H9 (cell line): ENCODE results near the gene PDE8A. TPM values are rescaled to one million over a fixed set of nuclear protein-coding genes. Genes with fewer than 3 reads are reported as not detected.

ENCODE experiments used
- DNase-seq: peaks from one replicate; pipeline ENCODE4 v3.0.0-alpha.2; 2017
- H2AFZ ChIP-seq: one replicate; pipeline ENCODE4 v1.6.1; 2013; ENCODE audit warnings: mild to moderate bottlenecking, low read length, control low read depth, moderate library complexity
- H2AK5ac ChIP-seq: 2 replicates; pipeline ENCODE4 v1.6.1; 2013; ENCODE audit warnings: low read length, control low read depth, mixed read lengths; ENCODE audit not compliant: insufficient read length
- H2BK120ac ChIP-seq: one replicate; pipeline ENCODE4 v1.6.1; 2013; ENCODE audit warnings: low read depth, mild to moderate bottlenecking, low read length, control low read depth, inconsistent platforms; ENCODE audit not compliant: poor library complexity, severe bottlenecking
- H2BK12ac ChIP-seq: 2 replicates; pipeline ENCODE4 v1.6.1; 2013; ENCODE audit warnings: low read length, control low read depth, mixed read lengths, low read depth; ENCODE audit not compliant: insufficient read length
- H2BK15ac ChIP-seq: 2 replicates; pipeline ENCODE4 v1.6.1; 2013; ENCODE audit warnings: low read depth, low read length, control low read depth
- H2BK20ac ChIP-seq: one replicate; pipeline ENCODE4 v1.6.1; 2013; ENCODE audit warnings: low read depth, mild to moderate bottlenecking, low read length, control low read depth, inconsistent platforms; ENCODE audit not compliant: poor library complexity, severe bottlenecking
- H2BK5ac ChIP-seq: 2 replicates; pipeline ENCODE4 v1.6.1; 2013; ENCODE audit warnings: low read length, control low read depth, mixed read lengths; ENCODE audit not compliant: insufficient read length
- H3K14ac ChIP-seq: 2 replicates; pipeline ENCODE4 v1.6.1; 2013; ENCODE audit warnings: low read length, control low read depth; ENCODE audit not compliant: insufficient read depth
- H3K18ac ChIP-seq: 2 replicates; pipeline ENCODE4 v1.6.1; 2013; ENCODE audit warnings: low read depth, mild to moderate bottlenecking, mixed read lengths, low read length, control low read depth; ENCODE audit not compliant: insufficient read length
- H3K23ac ChIP-seq: 2 replicates; pipeline ENCODE4 v1.6.1; 2013; ENCODE audit warnings: low read length, control low read depth, mixed read lengths, low read depth; ENCODE audit not compliant: insufficient read length
- H3K23me2 ChIP-seq: 2 replicates; pipeline ENCODE4 v1.6.1; 2013; ENCODE audit warnings: low read depth, mild to moderate bottlenecking, mixed read lengths, low read length, control low read depth; ENCODE audit not compliant: insufficient read length, poor library complexity, severe bottlenecking
- H3K27ac ChIP-seq: 2 replicates; pipeline ENCODE4 v1.5.1; 2013; ENCODE audit warnings: low read length, control low read depth, mixed read lengths, low read depth; ENCODE audit not compliant: insufficient read length
- H3K27me3 ChIP-seq: 2 replicates; pipeline ENCODE4 v1.6.1; 2013; ENCODE audit warnings: low read length, control low read depth, inconsistent platforms; ENCODE audit not compliant: insufficient read depth
- H3K4ac ChIP-seq: 2 replicates; pipeline ENCODE4 v1.6.1; 2013; ENCODE audit warnings: low read depth, mild to moderate bottlenecking, control low read depth, inconsistent platforms, low read length, moderate library complexity
- H3K4me1 ChIP-seq: 2 replicates; pipeline ENCODE4 v1.6.1; 2013; ENCODE audit warnings: low read length, control low read depth, inconsistent platforms; ENCODE audit not compliant: insufficient read depth
- H3K4me2 ChIP-seq: 2 replicates; pipeline ENCODE4 v1.6.1; 2013; ENCODE audit warnings: low read length, control low read depth, mixed read lengths; ENCODE audit not compliant: insufficient read length, insufficient read depth
- H3K56ac ChIP-seq: 2 replicates; pipeline ENCODE4 v1.6.1; 2013; ENCODE audit warnings: low read depth, mild to moderate bottlenecking, mixed read lengths, low read length, control low read depth; ENCODE audit not compliant: insufficient read length
- H3K79me1 ChIP-seq: 2 replicates; pipeline ENCODE4 v1.6.1; 2013; ENCODE audit warnings: low read depth, mild to moderate bottlenecking, moderate library complexity, low read length, control low read depth, inconsistent platforms; ENCODE audit not compliant: insufficient read depth, poor library complexity, severe bottlenecking
- H3K79me2 ChIP-seq: 2 replicates; pipeline ENCODE4 v1.6.1; 2013; ENCODE audit warnings: low read length, control low read depth, inconsistent platforms; ENCODE audit not compliant: insufficient read depth
- H3K9ac ChIP-seq: 2 replicates; pipeline ENCODE4 v1.6.1; 2013; ENCODE audit warnings: low read length, control low read depth, mixed read lengths; ENCODE audit not compliant: insufficient read length; ENCODE audit errors: extremely low read depth
- H3K9me3 ChIP-seq: one replicate; pipeline ENCODE4 v1.6.1; 2013; ENCODE audit warnings: low read depth, low read length, inconsistent platforms; ENCODE audit not compliant: control insufficient read depth
- H3T11ph ChIP-seq: one replicate; pipeline ENCODE4 v1.6.1; 2013; ENCODE audit warnings: mild to moderate bottlenecking, low read length, control low read depth, inconsistent platforms
- H4K20me1 ChIP-seq: one replicate; pipeline ENCODE4 v1.6.1; 2013; ENCODE audit not compliant: control insufficient read depth, insufficient read length, insufficient read depth
- H4K5ac ChIP-seq: 2 replicates; pipeline ENCODE4 v1.6.1; 2013; ENCODE audit warnings: low read depth, mild to moderate bottlenecking, mixed read lengths, low read length, control low read depth; ENCODE audit not compliant: insufficient read length
- H4K8ac ChIP-seq: replicated peaks from 2 replicates; pipeline ENCODE4 v1.6.1; 2013; ENCODE audit warnings: low read length, control low read depth, mixed read lengths, low read depth; ENCODE audit not compliant: insufficient read length
- H4K91ac ChIP-seq: 2 replicates; pipeline ENCODE4 v1.6.1; 2013; ENCODE audit warnings: low read depth, mild to moderate bottlenecking, moderate library complexity, mixed read lengths, low read length, control low read depth; ENCODE audit not compliant: insufficient read length
- H3K27ac Mint-ChIP-seq, 3 experiments: 2 replicates in 2 of 3; 3 replicates in 1 of 3; pipeline ENCODE4 v1.8.0; 2020 to 2021; ENCODE audit warnings: mixed read lengths in 3 of 3, mild to moderate bottlenecking in 1 of 3, moderate library complexity in 1 of 3
- H3K27me3 Mint-ChIP-seq: 2 replicates; pipeline ENCODE4 v1.8.0; 2021; ENCODE audit warnings: low read depth, mild to moderate bottlenecking, moderate library complexity, mixed read lengths
- H3K36me3 Mint-ChIP-seq, 3 experiments: 2 replicates in 2 of 3; 3 replicates in 1 of 3; pipeline ENCODE4 v1.8.0; 2020 to 2021; ENCODE audit warnings: low read depth in 3 of 3, mixed read lengths in 3 of 3; ENCODE audit not compliant: insufficient read depth in 1 of 3
- H3K4me1 Mint-ChIP-seq, 2 experiments: 2 replicates each; pipeline ENCODE4 v1.8.0; 2020; ENCODE audit warnings: mixed read lengths in 2 of 2
- H3K4me3 Mint-ChIP-seq, 2 experiments: 2 replicates in 1 of 2; 3 replicates in 1 of 2; pipeline ENCODE4 v1.8.0; 2020 to 2021; ENCODE audit warnings: mild to moderate bottlenecking in 2 of 2, mixed read lengths in 2 of 2, moderate library complexity in 1 of 2
- H3K9me3 Mint-ChIP-seq, 2 experiments: 2 replicates in 1 of 2; 3 replicates in 1 of 2; pipeline ENCODE4 v1.8.0; 2020; ENCODE audit warnings: mild to moderate bottlenecking in 2 of 2, mixed read lengths in 2 of 2, moderate library complexity in 1 of 2
- CTCF ChIP-seq: fragments of 200-600 bp; sonication (generic); conservative IDR thresholded peaks from 3 replicates; pipeline ENCODE4 v1.8.0; 2021; ENCODE audit warnings: antibody characterized with exemption, mild to moderate bottlenecking
- whole genome bisulfite sequencing: extraction: QIAGEN DNeasy Blood & Tissue Kit; methylation state at CpG from one replicate; pipeline ENCODE4 v1.1.7; 2013; ENCODE audit warnings: missing lambda C conversion rate, low lambda C conversion rate, mixed read lengths; ENCODE audit not compliant: insufficient read length; ENCODE audit errors: extremely low coverage; 5-methylcytosine and 5-hydroxymethylcytosine counted together
- total RNA-seq: library from RNA; stranded (reverse); gene quantifications from 2 replicates; pipeline ENCODE4 v1.2.1, GENCODE V29; 2021

PDE8A gene
- total RNA-seq, 1 experiment from 2014 or later = 9.3 TPM

- H3K36me3 Mint-ChIP-seq = no peaks in the 10 kb centered on the region; a peak in 1 of 7 replicates
- no peak overlapping the region for H3K14ac ChIP-seq
Measured at GRCh38 chr15:85149465-85150129, 167.9 kb downstream of the PDE8A start.

More at GRCh38 chr15:85149465-85150129, 167.9 kb downstream of the PDE8A start:
- Histone ChIP-seq H3K18ac (no peak overlapping the region), H3K27me3 (no peaks in the 10 kb centered on the region), H2AK5ac (no peak overlapping the region), H2BK12ac (no peak overlapping the region), H4K5ac (no peak overlapping the region), H3K9me3 (no peaks in the 10 kb centered on the region), H3K27ac (no peak overlapping the region), H3K79me2 (no peaks in the 10 kb centered on the region), H3K9ac (no peak overlapping the region), H3K79me1 (no peaks in the 10 kb centered on the region), H3K4me1 (no peaks in the 10 kb centered on the region; the same call in 1 of the 2 replicates), H3K23ac (no peak overlapping the region), H3K23me2 (no peaks in the 10 kb centered on the region), H2AFZ (no peak overlapping the region), H4K91ac (no peak overlapping the region), H2BK5ac (no peak overlapping the region), H3T11ph (no peak overlapping the region), H2BK15ac (no peak overlapping the region), H3K4ac (no peak overlapping the region), H3K56ac (no peak overlapping the region), H4K20me1 (no peaks in the 10 kb centered on the region), H4K8ac (no peak overlapping the region), H2BK20ac (no peak overlapping the region), H3K4me2 (no peak overlapping the region), H2BK120ac (no peak overlapping the region)
- no peaks in the 10 kb centered on the region for H3K9me3 Mint-ChIP-seq
- no peak overlapping the region for H3K27ac Mint-ChIP-seq
- no CpG with 5 or more reads among the region's 5 CpGs for WGBS
- DNase-seq = no peak
- no peak for TF ChIP-seq CTCF
- H3K27me3 Mint-ChIP-seq = no peaks in the 10 kb centered on the region; the same call in 1 of the 2 replicates
- peaks cover 11 to 17% of the 10 kb centered on the region in 2 experiments for H3K4me1 Mint-ChIP-seq
- no peak overlapping the region for H3K4me3 Mint-ChIP-seq
